Measurements from ENCODE around the gene SH3RF3. TPM values are rescaled to one million over a fixed set of nuclear protein-coding genes. Genes with fewer than 3 reads are reported as not detected.

The SH3RF3 gene
- total and polyA plus RNA-seq, 2 of the 13 experiments (the other 11 are each of a cell fraction or from before 2014, with no cell fraction given): 0.04 TPM; not detected in 1

DNA sequence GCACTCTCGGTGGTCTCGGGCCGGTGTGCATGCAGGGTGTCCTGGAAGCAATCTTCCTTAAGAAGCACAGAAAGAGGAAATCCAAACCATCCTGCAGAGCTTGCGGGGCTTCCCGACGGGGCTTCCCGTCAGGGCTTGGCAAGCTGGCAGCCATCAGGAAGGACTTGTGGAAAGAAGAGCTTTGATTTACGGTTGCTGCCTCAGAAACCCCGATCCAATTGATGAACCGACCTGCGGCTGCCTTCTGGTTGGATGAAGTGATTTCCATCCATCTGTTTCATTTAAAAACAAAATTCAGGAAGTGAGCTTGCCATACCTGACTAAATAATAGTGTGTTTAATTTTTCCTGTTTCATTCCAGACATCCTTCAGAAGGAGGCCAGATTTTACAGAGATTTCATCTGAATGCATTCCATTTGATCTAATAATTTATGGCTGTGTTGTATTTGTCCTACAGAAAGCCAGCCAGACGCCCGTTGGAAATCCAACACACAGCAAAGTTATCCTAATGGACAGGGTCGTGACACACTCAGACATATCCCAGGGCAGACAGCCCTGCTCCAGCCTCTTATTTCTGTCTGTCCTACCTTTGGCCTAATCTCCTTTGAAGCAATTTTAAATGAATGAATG lies 343.4 kb downstream of the SH3RF3 start:
- ChIA-PET POLR2A (no interaction called here), CTCF (ENCODE audit: low intra/inter-chr PET ratio, low total read pairs) (no interaction called here)
- Histone ChIP-seq H3K4me3 (replicated peaks in 1 of 3; ENCODE audit: insufficient read depth in 1 of 3, low read depth in 2 of 3, low read length in 3 of 3) (no peak overlapping the region), H2AFZ (ENCODE audit: low read length) (no peak overlapping the region), H3K9me3 (ENCODE audit: low read length) (no peaks in the 10 kb centered on the region), H3K27ac (ENCODE audit: extremely low read length, insufficient read depth, low read length) (no peak overlapping the region), H3K27me3 (ENCODE audit: control insufficient read depth in 1 of 2, insufficient read depth in 2 of 2, low read length in 2 of 2) (peaks cover 2 to 8% of the 10 kb centered on the region in 2 experiments; a peak in 2 of 5 replicates), H3K36me3 (replicated peaks in 1 of 2; ENCODE audit: control insufficient read depth in 1 of 2, insufficient read depth in 2 of 2, low read length in 2 of 2) (no peaks in the 10 kb centered on the region), H3K9ac (ENCODE audit: insufficient read depth, low read depth, low read length) (no peak overlapping the region), H3K4me1 (ENCODE audit: insufficient read depth, low read length) (no peaks in the 10 kb centered on the region), H3K79me2 (ENCODE audit: insufficient read depth, low read length) (no peaks in the 10 kb centered on the region), H4K20me1 (ENCODE audit: insufficient read depth, low read length) (peaks cover 3% of the 10 kb centered on the region; the same call in 1 of the 2 replicates), H3K4me2 (ENCODE audit: low read depth, low read length) (no peak overlapping the region)
- BruUV-seq (replicated peaks): no TSS peak
- ATAC-seq: no peak
- TF ChIP-seq FOXP1 (IDR thresholded peaks at IDR 0.05) (no peak), FOXP1 (CRISPR knock-in tag; IDR thresholded peaks at IDR 0.05) (no peak), ZNF513 (CRISPR knock-in tag; conservative IDR thresholded peaks at IDR 0.05) (no peak), HCFC1 (IDR thresholded peaks at IDR 0.05; ENCODE audit: low read depth, low read length) (no peak), MNT (IDR thresholded peaks at IDR 0.05) (no peak), ZNF549 (CRISPR knock-in tag; IDR thresholded peaks at IDR 0.05) (no peak), ZNF780A (CRISPR knock-in tag; IDR thresholded peaks at IDR 0.05) (no peak), ZNF180 (CRISPR knock-in tag; IDR thresholded peaks at IDR 0.05; ENCODE audit: borderline replicate concordance, low read depth) (no peak), NFE2L2 (IDR thresholded peaks at IDR 0.05; ENCODE audit: low read length) (no peak), ZFP37 (CRISPR knock-in tag; IDR thresholded peaks at IDR 0.05; ENCODE audit: borderline replicate concordance) (no peak), MAF1 (CRISPR knock-in tag; IDR thresholded peaks at IDR 0.05; ENCODE audit: borderline replicate concordance) (no peak), ZNF24 (IDR thresholded peaks at IDR 0.05) (no peak), PAF1 (CRISPR knock-in tag; IDR thresholded peaks at IDR 0.05) (no peak), GFI1 (CRISPR knock-in tag; IDR thresholded peaks at IDR 0.05; ENCODE audit: borderline replicate concordance) (no peak), HNF4G (IDR thresholded peaks at IDR 0.05; ENCODE audit: borderline replicate concordance, low read depth, low read length) (no peak), HNF4G (CRISPR knock-in tag; IDR thresholded peaks at IDR 0.05; ENCODE audit: borderline replicate concordance, low read depth) (no peak), SSRP1 (CRISPR knock-in tag; IDR thresholded peaks at IDR 0.05) (no peak)
- TF ChIP-seq, protein P1, sequence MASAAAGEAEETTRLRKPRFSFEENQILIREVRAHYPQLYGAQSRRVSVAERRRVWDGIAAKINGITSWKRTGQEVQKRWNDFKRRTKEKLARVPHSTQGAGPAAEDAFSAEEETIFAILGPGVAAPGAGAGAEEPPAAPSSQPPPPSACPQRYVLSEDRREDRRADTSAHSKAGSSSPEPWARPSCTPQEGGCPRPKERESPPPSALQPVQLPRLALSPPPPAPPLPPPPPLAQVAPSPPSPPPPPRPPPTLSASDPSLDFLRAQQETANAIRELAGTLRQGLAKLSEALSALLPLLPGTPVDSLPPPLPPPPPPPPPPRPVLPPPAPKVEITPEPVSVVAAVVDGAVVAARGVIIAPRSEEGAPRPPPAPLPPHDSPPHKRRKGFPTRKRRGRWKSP (CRISPR knock-in tag; IDR thresholded peaks at IDR 0.05): no peak
- 53% methylated on average over 14 of the region's 14 CpGs for WGBS (ENCODE audit: low lambda C conversion rate)
- no peak for FAIRE-seq
- DNase-seq (ENCODE audit: low spot score): no peak
- intact Hi-C loops (cut with micrococcal nuclease; ENCODE audit: unreplicated experiment) (no loop called here), in situ Hi-C loops (cut with HindIII; ENCODE audit: extremely low pct_ligation_motif_present, low pct_unique_long_range_greater_than_20kb) (no loop called here)
